Right ventricle myocardium inferior (tissue), 1 donor: Measurements from ENCODE around the gene PIWIL4. TPM values are rescaled to one million over a fixed set of nuclear protein-coding genes. Genes with fewer than 3 reads are reported as not detected.
"Not testable (repeated sequence)": the region's sequence is repeated elsewhere in the genome, so short reads cannot be mapped to it uniquely, and the experiment has no call there.

Experiments
- ATAC-seq: fragments of 200-7000 bp; cut with Tn5 transposase; one replicate; pipeline ENCODE4 v1.9.1; 2020; ENCODE audit warnings: mild to moderate bottlenecking, moderate library complexity
- DNase-seq: peaks from one replicate; pipeline ENCODE4 v3.0.0; 2021; ENCODE audit errors: missing footprints
- intact Hi-C: fragments of 100-400 bp; cut with DNase I; formaldehyde crosslinking; loops from one replicate; pipeline ENCODE4 v1.11.0; 2022
- total RNA-seq: library from RNA; stranded (reverse); fragmentation: NEBNext Ultra II Directional; extraction: Animal tissue kit (Norgen Biotek cat#: 25700); gene quantifications from one replicate; pipeline ENCODE4 v1.2.1, GENCODE V29; 2021
- donor health status: DM: no; HTN: yes; CAD: no; lungs with severe emphysema.

PIWIL4 gene
- total RNA-seq, 1 donor from 2014 or later, result 0.68 TPM

GRCh38 chr11:94545264-94546161, 21.7 kb upstream of the PIWIL4 start:
- ATAC-seq (no peak), DNase-seq (peak; percentile 74)
- intact Hi-C loops, result no loop called here

- no peak for DNase-seq
- intact Hi-C loops, result no loop called here
Measured at GRCh38 chr11:94546162-94546470, 21.1 kb upstream of the PIWIL4 start.

DNA sequence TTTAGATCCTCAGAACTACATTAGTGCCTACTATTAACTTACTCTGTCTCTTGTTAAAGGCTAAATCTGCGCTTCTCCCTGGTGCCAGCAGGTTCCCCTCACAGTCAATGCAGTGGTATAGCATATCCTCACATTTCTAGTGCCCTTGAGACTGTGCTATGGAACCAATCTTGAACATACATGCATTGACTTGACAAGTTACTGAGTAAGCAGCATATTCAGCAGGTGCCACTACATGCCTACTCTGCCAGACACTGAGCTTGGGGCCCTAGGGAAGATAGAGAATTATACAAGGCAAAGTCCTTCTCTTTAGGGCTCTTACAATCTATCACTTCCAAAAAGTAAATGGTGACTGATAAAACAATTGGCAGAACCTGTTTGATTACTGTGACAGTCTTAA, 20.3 kb upstream of the PIWIL4 start:
- intact Hi-C loops, result no loop called here
- ATAC-seq (no peak), DNase-seq (no peak)

More at GRCh38 chr11:94546162-94546470, 21.1 kb upstream of the PIWIL4 start:
- ATAC-seq, result no peak

DNA sequence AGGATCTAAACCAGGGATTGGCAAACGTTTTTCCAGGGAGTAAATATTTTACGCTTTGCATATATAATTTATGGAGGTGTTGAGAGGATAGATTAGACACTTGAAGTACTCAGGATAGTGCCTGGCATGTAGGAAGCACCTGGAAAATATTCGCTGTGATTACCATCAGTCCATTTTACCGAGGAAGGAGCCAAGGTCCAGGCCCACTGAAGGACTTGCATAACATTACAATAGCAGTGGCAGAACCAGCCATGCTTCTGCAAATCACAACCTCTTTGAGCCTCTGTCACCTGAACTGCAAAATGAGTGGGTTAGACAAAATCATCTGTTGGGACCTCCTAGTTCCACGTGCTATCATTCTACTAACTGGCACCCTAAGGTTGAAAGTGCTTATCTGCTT, 18.0 kb upstream of the PIWIL4 start:
- no peak for DNase-seq
- intact Hi-C loops, result no loop called here
- no peak for ATAC-seq

- DNase-seq (no peak), ATAC-seq (no peak)
- intact Hi-C loops, result no loop called here
Measured at GRCh38 chr11:94550513-94550912, 16.7 kb upstream of the PIWIL4 start.

GRCh38 chr11:94553938-94554337, 13.2 kb upstream of the PIWIL4 start:
- DNase-seq, result no peak
- intact Hi-C loops, result no loop called here
- no peak for ATAC-seq

- ATAC-seq, intact Hi-C loops: not testable (repeated sequence)
Measured at GRCh38 chr11:94555752-94556329, 11.3 kb upstream of the PIWIL4 start.

GRCh38 chr11:94557421-94557820, 9.7 kb upstream of the PIWIL4 start:
- DNase-seq, result no peak
- no peak for ATAC-seq
- intact Hi-C loops, result no loop called here

More at GRCh38 chr11:94555752-94556329, 11.3 kb upstream of the PIWIL4 start:
- DNase-seq, result not testable (repeated sequence)

- DNase-seq, result no peak
- intact Hi-C loops, result no loop called here
Measured at GRCh38 chr11:94557992-94558391, 9.2 kb upstream of the PIWIL4 start.

GRCh38 chr11:94558468-94558867, 8.7 kb upstream of the PIWIL4 start:
- intact Hi-C loops, result no loop called here
- ATAC-seq (no peak), DNase-seq (no peak)

More at GRCh38 chr11:94557992-94558391, 9.2 kb upstream of the PIWIL4 start:
- no peak for ATAC-seq

DNA sequence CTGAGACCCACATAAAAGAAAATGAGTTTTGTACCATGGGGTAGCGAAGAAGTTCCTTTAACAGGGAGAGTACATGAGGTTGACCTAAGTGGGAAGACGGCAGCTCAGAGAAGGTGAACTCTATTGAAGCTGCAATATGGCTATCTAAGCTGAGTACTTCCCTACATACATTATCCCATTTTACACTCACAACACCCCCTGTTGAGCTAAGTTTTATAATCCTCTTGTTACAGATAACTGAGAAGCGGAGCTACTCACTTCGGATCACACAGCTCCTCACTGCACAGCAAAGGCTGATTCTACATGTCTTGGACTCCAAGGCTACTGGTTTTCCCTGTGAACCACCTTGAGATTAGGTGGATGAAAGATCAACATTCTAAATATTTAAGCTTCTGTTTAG, 8.2 kb upstream of the PIWIL4 start:
- DNase-seq (no peak), ATAC-seq (no peak)
- intact Hi-C loops, result no loop called here

- DNase-seq (no peak), ATAC-seq (no peak)
- intact Hi-C loops, result no loop called here
Measured at GRCh38 chr11:94559361-94559760, 7.8 kb upstream of the PIWIL4 start.

DNA sequence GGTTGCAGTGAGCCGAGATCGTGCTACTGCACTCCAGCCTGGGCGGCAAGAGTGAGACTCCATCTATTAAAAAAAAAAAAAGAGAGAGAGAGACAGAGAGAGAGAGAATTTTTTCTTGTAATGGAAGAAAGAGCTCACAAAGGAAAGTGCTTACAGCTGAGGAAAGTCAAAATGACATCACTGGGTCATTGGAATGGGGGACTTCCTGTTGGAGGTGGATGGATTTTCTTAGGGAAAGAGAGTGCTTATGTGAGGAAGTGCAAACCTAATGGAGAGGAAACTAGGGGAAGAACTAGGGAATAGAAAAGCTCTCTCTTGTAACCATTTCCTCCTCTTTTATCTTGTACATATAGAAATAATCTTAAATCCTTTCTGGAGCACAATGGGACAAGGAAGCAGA, 6.3 kb upstream of the PIWIL4 start:
- DNase-seq, result no peak
- intact Hi-C loops, result no loop called here
- ATAC-seq, result no peak

GRCh38 chr11:94563176-94563847, 3.9 kb upstream of the PIWIL4 start:
- intact Hi-C loops, result loop anchor here (2.0 kb wide), 1 partner anchor 45 kb away; no protein-coding TSS in a partner anchor
- DNase-seq (no peak), ATAC-seq (peak; percentile 90)

GRCh38 chr11:94563848-94564467, 3.2 kb upstream of the PIWIL4 start:
- DNase-seq (no peak), ATAC-seq (no peak)
- intact Hi-C loops, result loop anchor here (2.0 kb wide), 1 partner anchor 45 kb away; no protein-coding TSS in a partner anchor

DNA sequence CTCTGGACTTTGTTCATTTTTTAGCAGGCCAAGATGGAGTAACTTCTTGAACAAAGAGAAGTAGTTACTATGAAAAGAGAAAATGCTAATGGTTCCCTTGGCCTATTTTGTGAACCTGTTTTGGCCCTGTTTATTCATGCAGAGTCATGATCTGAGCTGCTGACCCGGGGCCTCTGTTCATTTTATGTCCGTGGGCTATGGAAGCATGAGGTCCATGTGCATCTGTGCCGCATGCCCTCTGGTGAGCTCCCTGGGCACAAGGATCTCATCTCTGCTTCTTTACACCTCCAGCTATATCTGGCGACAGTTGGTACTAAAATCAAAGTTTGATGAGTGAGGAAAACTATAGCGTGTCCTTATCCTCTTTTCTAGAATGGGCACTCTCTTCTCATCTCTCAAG, 1.0 kb downstream of the PIWIL4 start:
- ATAC-seq, result no peak
- intact Hi-C loops, result no loop called here

GRCh38 chr11:94568717-94569116, 1.5 kb downstream of the PIWIL4 start:
- no peak for ATAC-seq
- intact Hi-C loops, result no loop called here
- no peak for DNase-seq

More for the DNA sequence above, 1.0 kb downstream of the PIWIL4 start:
- DNase-seq, result no peak

DNA sequence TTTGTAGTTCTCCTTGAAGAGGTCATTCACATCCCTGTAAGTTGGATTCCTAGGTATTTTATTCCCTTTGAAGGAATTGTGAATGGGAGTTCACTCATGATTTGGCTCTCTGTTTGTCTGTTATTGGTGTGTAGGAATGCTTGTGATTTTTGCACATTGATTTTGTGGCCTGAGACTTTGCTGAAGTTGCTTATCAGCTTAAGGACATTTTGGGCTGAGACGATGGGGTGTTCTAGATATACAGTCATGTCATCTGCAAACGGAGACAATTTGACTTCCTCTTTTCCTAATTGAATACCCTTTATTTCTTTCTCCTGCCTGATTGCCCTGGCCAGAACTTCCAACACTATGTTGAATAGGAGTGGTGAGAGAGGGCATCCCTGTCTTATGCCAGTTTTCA, 5.8 kb downstream of the PIWIL4 start:
- DNase-seq, intact Hi-C loops, ATAC-seq: not testable (repeated sequence)
